Measurements from ENCODE around the gene NRG3. TPM values are rescaled to one million over a fixed set of nuclear protein-coding genes. Genes with fewer than 3 reads are reported as not detected.
"Not testable (repeated sequence)": the region's sequence is repeated elsewhere in the genome, so short reads cannot be mapped to it uniquely, and the experiment has no call there.

Gene NRG3
- total and polyA plus RNA-seq, 3 donors from 2014 or later = 2.7 to 3.9 (median 2.7) TPM

GRCh38 chr10:82040336-82040735 lies 165.3 kb downstream of the NRG3 start:
- Histone ChIP-seq H3K9me3 (no peaks in the 10 kb centered on the region), H3K36me3 (ENCODE audit: low read depth, missing control alignments) (no peaks in the 10 kb centered on the region), H3K27ac (no peak overlapping the region), H3K27me3 (no peaks in the 10 kb centered on the region), H3K4me1 (no peaks in the 10 kb centered on the region), H3K4me3 (no peak overlapping the region)
- DNase-seq = no peak
- intact Hi-C loops (cut with DNase I; ENCODE audit: low total_unique reads) = no loop called here
- TF ChIP-seq POLR2A (IDR thresholded peaks at IDR 0.05) (no peak), CTCF (IDR thresholded peaks at IDR 0.05) (no peak)
- WGBS, 2 donors = 92 to 95% methylated on average over 1 of the region's 1 CpG

- WGBS, 2 donors = 88 to 93% methylated on average over 2 of the region's 2 CpGs
- H3K27me3 ChIP-seq = no peaks in the 10 kb centered on the region
- H3K9me3 ChIP-seq = no peaks in the 10 kb centered on the region
- intact Hi-C loops (cut with DNase I; ENCODE audit: low total_unique reads) = no loop called here
- H3K36me3 ChIP-seq (ENCODE audit: low read depth, missing control alignments) = no peaks in the 10 kb centered on the region
- H3K27ac ChIP-seq = no peak overlapping the region
- H3K4me1 ChIP-seq = no peaks in the 10 kb centered on the region
- DNase-seq = no peak
- no peak overlapping the region for H3K4me3 ChIP-seq
- no peak for TF ChIP-seq CTCF (IDR thresholded peaks at IDR 0.05)
- TF ChIP-seq POLR2A (IDR thresholded peaks at IDR 0.05) = no peak
Measured at GRCh38 chr10:82041018-82041417, 166.0 kb downstream of the NRG3 start.

GRCh38 chr10:82056391-82056790 lies 181.4 kb downstream of the NRG3 start:
- no peaks in the 10 kb centered on the region for H3K9me3 ChIP-seq
- no peaks in the 10 kb centered on the region for H3K27me3 ChIP-seq
- no peak for TF ChIP-seq CTCF (IDR thresholded peaks at IDR 0.05)
- no peak for TF ChIP-seq POLR2A (IDR thresholded peaks at IDR 0.05)
- intact Hi-C loops (cut with DNase I; ENCODE audit: low total_unique reads) = no loop called here
- no peak for DNase-seq
- no peak overlapping the region for H3K4me3 ChIP-seq
- H3K36me3 ChIP-seq (ENCODE audit: low read depth, missing control alignments) = no peaks in the 10 kb centered on the region
- H3K4me1 ChIP-seq = no peaks in the 10 kb centered on the region
- WGBS, 2 donors = 38 to 96% methylated on average over 1 of the region's 1 CpG
- no peak overlapping the region for H3K27ac ChIP-seq

- DNase-seq; intact Hi-C loops (cut with DNase I; ENCODE audit: low total_unique reads); H3K27me3 ChIP-seq; H3K36me3 ChIP-seq (ENCODE audit: low read depth, missing control alignments); H3K4me1 ChIP-seq; H3K9me3 ChIP-seq; H3K4me3 ChIP-seq; H3K27ac ChIP-seq: not testable (repeated sequence)
- 91 to 94% methylated on average over 6 of the region's 6 CpGs for WGBS, 2 donors
Measured at GRCh38 chr10:82067192-82067591, 192.2 kb downstream of the NRG3 start.

GRCh38 chr10:82068501-82068900 lies 193.5 kb downstream of the NRG3 start:
- H3K4me1 ChIP-seq = no peaks in the 10 kb centered on the region
- no peaks in the 10 kb centered on the region for H3K36me3 ChIP-seq (ENCODE audit: low read depth, missing control alignments)
- H3K9me3 ChIP-seq = no peaks in the 10 kb centered on the region
- H3K4me3 ChIP-seq = no peak overlapping the region
- no peak for DNase-seq
- H3K27ac ChIP-seq = no peak overlapping the region
- no peak for TF ChIP-seq CTCF (IDR thresholded peaks at IDR 0.05)
- no peak for TF ChIP-seq POLR2A (IDR thresholded peaks at IDR 0.05)
- intact Hi-C loops (cut with DNase I; ENCODE audit: low total_unique reads) = no loop called here
- 77 to 79% methylated on average over 2 of the region's 2 CpGs for WGBS, 2 donors
- H3K27me3 ChIP-seq = no peaks in the 10 kb centered on the region

Measured in testis (tissue), 3 donors.